ENCODE measurements around the gene ZWINT. TPM values are rescaled to one million over a fixed set of nuclear protein-coding genes. Genes with fewer than 3 reads are reported as not detected.

Gene ZWINT
- total and polyA plus RNA-seq, 9 donors: 0.46 to 5.4 (median 1.4) TPM

DNA sequence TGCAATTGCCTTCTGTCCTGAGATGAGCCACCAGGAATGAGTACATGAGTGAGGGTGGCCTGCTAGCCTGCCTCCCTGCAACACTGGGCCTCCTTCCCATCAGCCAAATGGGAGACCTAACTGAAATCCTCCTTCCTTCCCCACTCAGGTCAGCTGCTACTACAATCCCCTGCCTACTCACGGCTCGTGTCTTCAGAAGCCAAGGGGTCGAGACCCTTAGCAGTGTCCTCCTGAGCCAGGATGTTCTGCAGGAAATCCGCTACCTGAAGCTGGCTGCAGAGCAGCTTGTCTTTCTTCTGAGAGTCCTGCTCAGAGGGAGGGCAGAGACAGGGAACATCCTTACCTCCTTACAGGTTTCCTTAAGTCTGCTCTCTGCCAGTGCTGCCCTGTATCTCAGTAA lies 1.2 kb downstream of the ZWINT start:
- 79 to 92% (median 90%) methylated on average over 4 of the region's 4 CpGs for WGBS, 3 donors
- Histone ChIP-seq H3K4me1 (ENCODE audit: insufficient read depth) (peaks cover 1% of the 10 kb centered on the region), H3K27ac (no peak overlapping the region), H3K9me3 (no peaks in the 10 kb centered on the region), H3K27me3 (no peaks in the 10 kb centered on the region), H3K36me3 (no peaks in the 10 kb centered on the region), H3K4me3 (no peak overlapping the region)
- no peak for DNase-seq
- no peak for TF ChIP-seq POLR2A (IDR thresholded peaks at IDR 0.05)
- TF ChIP-seq, protein P1, sequence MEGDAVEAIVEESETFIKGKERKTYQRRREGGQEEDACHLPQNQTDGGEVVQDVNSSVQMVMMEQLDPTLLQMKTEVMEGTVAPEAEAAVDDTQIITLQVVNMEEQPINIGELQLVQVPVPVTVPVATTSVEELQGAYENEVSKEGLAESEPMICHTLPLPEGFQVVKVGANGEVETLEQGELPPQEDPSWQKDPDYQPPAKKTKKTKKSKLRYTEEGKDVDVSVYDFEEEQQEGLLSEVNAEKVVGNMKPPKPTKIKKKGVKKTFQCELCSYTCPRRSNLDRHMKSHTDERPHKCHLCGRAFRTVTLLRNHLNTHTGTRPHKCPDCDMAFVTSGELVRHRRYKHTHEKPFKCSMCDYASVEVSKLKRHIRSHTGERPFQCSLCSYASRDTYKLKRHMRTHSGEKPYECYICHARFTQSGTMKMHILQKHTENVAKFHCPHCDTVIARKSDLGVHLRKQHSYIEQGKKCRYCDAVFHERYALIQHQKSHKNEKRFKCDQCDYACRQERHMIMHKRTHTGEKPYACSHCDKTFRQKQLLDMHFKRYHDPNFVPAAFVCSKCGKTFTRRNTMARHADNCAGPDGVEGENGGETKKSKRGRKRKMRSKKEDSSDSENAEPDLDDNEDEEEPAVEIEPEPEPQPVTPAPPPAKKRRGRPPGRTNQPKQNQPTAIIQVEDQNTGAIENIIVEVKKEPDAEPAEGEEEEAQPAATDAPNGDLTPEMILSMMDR (IDR thresholded peaks at IDR 0.05): no peak
- TF ChIP-seq EP300 (IDR thresholded peaks at IDR 0.05): no peak
- intact Hi-C loops (cut with DNase I): no loop called here

DNA sequence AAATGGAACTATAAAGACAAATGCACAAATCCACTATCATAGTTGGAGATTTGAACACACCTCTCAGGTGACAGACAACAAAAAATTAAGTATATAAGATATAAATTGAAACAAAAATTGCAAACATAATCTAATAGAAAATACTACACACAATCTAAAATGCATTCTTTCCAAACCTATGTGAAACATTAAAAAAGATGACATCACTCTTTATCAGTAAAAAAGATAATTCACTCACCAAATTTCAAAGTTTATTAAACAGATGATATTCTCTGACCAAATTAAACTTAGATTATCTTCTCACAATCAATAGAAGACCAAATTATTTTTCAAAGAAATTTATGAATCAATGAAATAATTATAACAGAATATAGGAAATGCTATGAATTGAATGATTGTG lies 4.0 kb downstream of the ZWINT start:
- DNase-seq: no peak
- H3K9me3 ChIP-seq: no peaks in the 10 kb centered on the region
- intact Hi-C loops (cut with DNase I): no loop called here
- H3K27ac ChIP-seq: no peak overlapping the region
- H3K4me3 ChIP-seq: no peak overlapping the region
- no peaks in the 10 kb centered on the region for H3K36me3 ChIP-seq
- H3K4me1 ChIP-seq (ENCODE audit: insufficient read depth): peaks cover under 1% of the 10 kb centered on the region
- no peaks in the 10 kb centered on the region for H3K27me3 ChIP-seq
- TF ChIP-seq EP300 (IDR thresholded peaks at IDR 0.05): no peak
- no peak for TF ChIP-seq POLR2A (IDR thresholded peaks at IDR 0.05)
- TF ChIP-seq, protein P1 (IDR thresholded peaks at IDR 0.05): no peak

DNA sequence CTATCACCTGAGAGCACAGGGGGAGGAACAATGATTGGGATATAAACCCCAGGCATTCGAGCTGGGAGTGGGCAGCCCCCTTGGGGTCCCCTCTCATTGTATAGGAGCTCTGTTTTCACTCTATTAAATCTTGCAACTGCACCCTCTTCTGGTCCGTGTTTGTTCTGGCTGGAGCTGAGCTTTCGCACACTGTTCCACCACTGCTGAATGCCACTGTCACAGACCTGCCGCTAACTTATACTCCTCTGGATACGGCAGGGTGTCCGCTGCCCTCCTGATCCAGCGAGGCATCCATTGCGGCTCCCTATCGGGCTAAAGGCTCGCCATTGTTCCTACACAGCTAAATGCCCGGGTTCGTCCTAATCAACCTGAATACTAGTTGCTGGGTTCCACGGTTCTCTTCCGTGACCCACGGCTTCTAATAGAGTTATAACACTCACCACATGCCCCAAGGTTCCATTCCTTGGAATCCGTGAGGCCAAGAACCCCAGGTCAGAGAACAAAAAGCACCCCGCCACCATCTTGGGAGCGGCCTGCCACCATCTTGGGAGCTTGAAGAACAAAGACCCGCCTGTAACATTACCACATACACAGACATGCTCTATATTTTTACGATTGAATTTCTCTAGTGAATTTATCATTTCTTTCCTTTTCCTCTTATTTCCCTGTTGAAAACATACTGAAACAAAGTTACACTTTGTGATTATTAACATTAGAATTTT lies 9.0 kb downstream of the ZWINT start:
- no peak for DNase-seq
- TF ChIP-seq, protein P1 (IDR thresholded peaks at IDR 0.05): no peak
- TF ChIP-seq POLR2A (IDR thresholded peaks at IDR 0.05) (no peak), EP300 (IDR thresholded peaks at IDR 0.05) (no peak)
- intact Hi-C loops (cut with DNase I): no loop called here

DNA sequence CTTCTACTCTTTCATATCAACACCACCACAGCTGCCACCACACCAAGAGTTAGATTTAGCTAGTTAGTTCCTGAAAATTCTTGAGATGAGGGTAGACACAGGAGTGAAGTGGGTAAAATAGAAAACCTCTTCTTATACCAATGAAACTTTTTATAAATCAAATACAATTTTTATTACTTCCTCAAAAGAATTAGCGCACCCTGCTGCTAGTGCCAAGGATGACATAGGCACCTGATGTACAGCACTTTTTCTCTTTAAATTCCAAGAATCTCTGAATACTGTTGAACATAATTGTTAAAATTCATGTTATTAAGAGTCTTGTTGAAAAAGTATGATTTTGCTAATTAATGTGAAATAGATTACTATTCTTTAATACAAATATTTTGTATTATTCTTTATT lies 11.4 kb downstream of the ZWINT start:
- no peak for DNase-seq
- Histone ChIP-seq H3K27ac (no peak overlapping the region), H3K36me3 (no peaks in the 10 kb centered on the region), H3K9me3 (no peaks in the 10 kb centered on the region), H3K27me3 (no peaks in the 10 kb centered on the region), H3K4me1 (ENCODE audit: insufficient read depth) (no peaks in the 10 kb centered on the region), H3K4me3 (no peak overlapping the region)
- intact Hi-C loops (cut with DNase I): no loop called here
- WGBS, 3 donors: 87 to 94% (median 91%) methylated on average over 1 of the region's 1 CpG
- TF ChIP-seq, protein P1 (IDR thresholded peaks at IDR 0.05): no peak
- TF ChIP-seq EP300 (IDR thresholded peaks at IDR 0.05) (no peak), POLR2A (IDR thresholded peaks at IDR 0.05) (no peak)

More for the DNA sequence above, 9.0 kb downstream of the ZWINT start:
- Histone ChIP-seq H3K36me3 (no peaks in the 10 kb centered on the region), H3K27me3 (no peaks in the 10 kb centered on the region), H3K27ac (no peak overlapping the region), H3K9me3 (no peaks in the 10 kb centered on the region), H3K4me3 (no peak overlapping the region), H3K4me1 (ENCODE audit: insufficient read depth) (no peaks in the 10 kb centered on the region)
- 96% methylated on average over 20 of the region's 20 CpGs for WGBS, 3 donors

Data from ovary (tissue), 9 donors.